NT2/D1 (cell line): ENCODE results near the gene INPP4B.

Experiments
- DNase-seq: peaks from one replicate; pipeline ENCODE4 v3.0.0-alpha.2; 2011; ENCODE audit warnings: low read depth, low spot score
- H3K27me3 ChIP-seq: 2 replicates; pipeline ENCODE4 v1.6.0; 2011; ENCODE audit warnings: mild to moderate bottlenecking; ENCODE audit not compliant: insufficient read length, insufficient read depth
- H3K36me3 ChIP-seq: 2 replicates; pipeline ENCODE4 v1.6.1; 2011; ENCODE audit warnings: mild to moderate bottlenecking, low read length, mixed read lengths; ENCODE audit not compliant: insufficient read depth, insufficient read length
- H3K4me1 ChIP-seq: 2 replicates; pipeline ENCODE4 v1.5.1; 2011; ENCODE audit not compliant: insufficient read depth, insufficient read length
- H3K4me3 ChIP-seq: 2 replicates; pipeline ENCODE4 v1.5.1; 2011; ENCODE audit warnings: low read depth; ENCODE audit not compliant: insufficient read length
- H3K9ac ChIP-seq: 2 replicates; pipeline ENCODE4 v1.6.0; 2011; ENCODE audit warnings: low read depth; ENCODE audit not compliant: insufficient read length
- H3K9me3 ChIP-seq: 2 replicates; pipeline ENCODE4 v1.5.1; 2011; ENCODE audit warnings: mild to moderate bottlenecking, low read length; ENCODE audit not compliant: insufficient read depth
- SUZ12 ChIP-seq: IDR thresholded peaks from 2 replicates; pipeline ENCODE4 v1.6.1; 2011; ENCODE audit not compliant: insufficient read length, insufficient read depth; ENCODE audit errors: extremely low read depth
- YY1 ChIP-seq: IDR thresholded peaks from 2 replicates; pipeline ENCODE4 v1.6.1; 2011; ENCODE audit not compliant: insufficient read length, insufficient read depth
- ZNF274 ChIP-seq: IDR thresholded peaks from 2 replicates; pipeline ENCODE4 v1.6.1; 2011; ENCODE audit warnings: mild to moderate bottlenecking, low read depth, low read length

Gene INPP4B

GRCh38 chr4:142473218-142473959 is 372.7 kb downstream of the INPP4B start:
- no peak for TF ChIP-seq YY1
- TF ChIP-seq ZNF274, result no peak
- no peak for TF ChIP-seq SUZ12
- Histone ChIP-seq H3K36me3 (no peaks in the 10 kb centered on the region), H3K27me3 (no peaks in the 10 kb centered on the region), H3K9ac (no peak overlapping the region), H3K9me3 (no peaks in the 10 kb centered on the region), H3K4me1 (no peaks in the 10 kb centered on the region), H3K4me3 (no peak overlapping the region)
- no peak for DNase-seq

- Histone ChIP-seq H3K4me1 (no peaks in the 10 kb centered on the region), H3K4me3 (no peak overlapping the region), H3K27me3 (no peaks in the 10 kb centered on the region), H3K9me3 (no peaks in the 10 kb centered on the region), H3K36me3 (no peaks in the 10 kb centered on the region), H3K9ac (no peak overlapping the region)
- DNase-seq, result no peak
- no peak for TF ChIP-seq ZNF274
- TF ChIP-seq YY1, result no peak
- no peak for TF ChIP-seq SUZ12
Observed at GRCh38 chr4:142467088-142467487, 379.0 kb downstream of the INPP4B start.

- H3K27me3 ChIP-seq, result no peaks in the 10 kb centered on the region
- H3K9me3 ChIP-seq, result no peaks in the 10 kb centered on the region
- H3K4me1 ChIP-seq, result no peaks in the 10 kb centered on the region
- no peak for DNase-seq
- H3K4me3 ChIP-seq, result no peak overlapping the region
- H3K36me3 ChIP-seq, result no peaks in the 10 kb centered on the region
- no peak for TF ChIP-seq YY1
- no peak overlapping the region for H3K9ac ChIP-seq
Observed at GRCh38 chr4:142465526-142465925, 380.6 kb downstream of the INPP4B start.

GRCh38 chr4:142463206-142463605 is 382.9 kb downstream of the INPP4B start:
- Histone ChIP-seq H3K4me1 (no peaks in the 10 kb centered on the region), H3K4me3 (no peak overlapping the region), H3K27me3 (no peaks in the 10 kb centered on the region), H3K36me3 (no peaks in the 10 kb centered on the region), H3K9ac (no peak overlapping the region), H3K9me3 (no peaks in the 10 kb centered on the region)
- no peak for DNase-seq
- no peak for TF ChIP-seq SUZ12
- TF ChIP-seq ZNF274, result no peak
- no peak for TF ChIP-seq YY1

GRCh38 chr4:142452161-142452855 is 393.8 kb downstream of the INPP4B start:
- no peak for TF ChIP-seq YY1
- TF ChIP-seq SUZ12, result no peak
- TF ChIP-seq ZNF274, result no peak
- Histone ChIP-seq H3K4me3 (no peak overlapping the region), H3K36me3 (no peaks in the 10 kb centered on the region), H3K9me3 (no peaks in the 10 kb centered on the region), H3K27me3 (no peaks in the 10 kb centered on the region), H3K9ac (no peak overlapping the region), H3K4me1 (no peaks in the 10 kb centered on the region)
- DNase-seq, result no peak

- Histone ChIP-seq H3K27me3 (no peaks in the 10 kb centered on the region), H3K9me3 (no peaks in the 10 kb centered on the region), H3K9ac (no peak overlapping the region), H3K4me1 (no peaks in the 10 kb centered on the region), H3K4me3 (no peak overlapping the region), H3K36me3 (no peaks in the 10 kb centered on the region)
- no peak for TF ChIP-seq YY1
- TF ChIP-seq SUZ12, result no peak
- TF ChIP-seq ZNF274, result no peak
- no peak for DNase-seq
Observed at GRCh38 chr4:142449771-142450373, 396.2 kb downstream of the INPP4B start.

- Histone ChIP-seq H3K9ac (no peak overlapping the region), H3K4me3 (no peak overlapping the region), H3K4me1 (no peaks in the 10 kb centered on the region), H3K27me3 (no peaks in the 10 kb centered on the region), H3K9me3 (no peaks in the 10 kb centered on the region), H3K36me3 (no peaks in the 10 kb centered on the region)
- no peak for DNase-seq
- no peak for TF ChIP-seq SUZ12
- no peak for TF ChIP-seq ZNF274
- TF ChIP-seq YY1, result no peak
Observed at GRCh38 chr4:142447009-142447408, 399.1 kb downstream of the INPP4B start.
